HEK293 (cell line): ENCODE measurements around the gene SF1.

ENCODE experiments used
- CTCF ChIA-PET: fragments of 350-600 bp; formaldehyde crosslinking; extraction: SDS; loops from one replicate; lab custom pipeline; 2021; ENCODE audit warnings: antibody characterized with exemption; lab: Yijun Ruan, JAX
- POLR2A ChIA-PET: fragments of 300-600 bp; formaldehyde crosslinking; extraction: SDS; loops from one replicate; lab custom pipeline; 2020; ENCODE audit warnings: antibody characterized with exemption, inconsistent platforms; lab: Yijun Ruan, JAX
- H3K27ac ChIP-seq: fragments of 200-500 bp; sonication (Bioruptor generic); 2 replicates; pipeline ENCODE4 v1.5.1; 2014; ENCODE audit warnings: low read depth, low read length, control low read depth, inconsistent platforms; ENCODE audit errors: extremely low read depth
- H3K36me3 ChIP-seq, 2 experiments: fragments of 200-500 bp in 1 of 2; sonication (Bioruptor generic) in 1 of 2; 1 replicate in 1 of 2; 2 replicates in 1 of 2; pipeline ENCODE4 v1.5.1; 2014 to 2017; ENCODE audit warnings: inconsistent platforms in 2 of 2, low read length in 2 of 2; ENCODE audit not compliant: control insufficient read depth in 2 of 2, insufficient read depth in 1 of 2
- H3K4me1 ChIP-seq: fragments of 200-500 bp; sonication (Bioruptor generic); 2 replicates; pipeline ENCODE4 v1.5.1; 2014; ENCODE audit warnings: mild to moderate bottlenecking, low read length, inconsistent platforms; ENCODE audit not compliant: control insufficient read depth, insufficient read depth
- H3K4me3 ChIP-seq: 2 replicates; pipeline ENCODE4 v1.5.1; 2011; ENCODE audit warnings: low read depth, mild to moderate bottlenecking, control low read depth, low read length, moderate library complexity
- H3K9me3 ChIP-seq: fragments of 200-500 bp; sonication (Bioruptor generic); 2 replicates; pipeline ENCODE4 v1.5.1; 2014; ENCODE audit warnings: low read depth, low read length, inconsistent platforms; ENCODE audit not compliant: control insufficient read depth, insufficient read depth
- GFI1B ChIP-seq: fragments of 450-650 bp; formaldehyde crosslinking; IDR thresholded peaks from 2 replicates; pipeline ENCODE4 v1.5.1; 2016; ENCODE audit warnings: missing biosample characterization, missing genetic modification characterization
- GLI2 ChIP-seq: fragments of 450-650 bp; formaldehyde crosslinking; IDR thresholded peaks from 2 replicates; pipeline ENCODE4; 2017; ENCODE audit warnings: missing biosample characterization, missing genetic modification characterization, low read depth, borderline replicate concordance
- HOXA7 ChIP-seq: sonication (generic); formaldehyde crosslinking; IDR thresholded peaks from 2 replicates; pipeline ENCODE4 v1.8.1; 2022; ENCODE audit warnings: missing genetic modification reagents, borderline replicate concordance
- PRDM2 ChIP-seq: fragments of 450-650 bp; formaldehyde crosslinking; IDR thresholded peaks from 2 replicates; pipeline ENCODE4 v1.5.1; 2016; ENCODE audit warnings: missing biosample characterization, missing genetic modification characterization, borderline replicate concordance
- PRDM6 ChIP-seq: fragments of 450-650 bp; formaldehyde crosslinking; IDR thresholded peaks from 2 replicates; pipeline ENCODE4 v1.5.1; 2017; ENCODE audit warnings: missing biosample characterization, missing genetic modification characterization
- REPIN1 ChIP-seq: fragments of 450-650 bp; formaldehyde crosslinking; IDR thresholded peaks from 2 replicates; pipeline ENCODE4 v1.5.1; 2017; ENCODE audit warnings: missing biosample characterization, missing genetic modification characterization, low read depth
- REST ChIP-seq: fragments of 450-650 bp; formaldehyde crosslinking; IDR thresholded peaks from 2 replicates; pipeline ENCODE4 v1.5.1; 2016; ENCODE audit warnings: missing biosample characterization, missing genetic modification characterization
- YY2 ChIP-seq: fragments of 450-650 bp; formaldehyde crosslinking; IDR thresholded peaks from 2 replicates; pipeline ENCODE4 v1.5.1; 2016; ENCODE audit warnings: missing biosample characterization, missing genetic modification characterization
- ZBTB1 ChIP-seq: fragments of 450-650 bp; formaldehyde crosslinking; IDR thresholded peaks from 2 replicates; pipeline ENCODE4 v1.5.1; 2016; ENCODE audit warnings: missing biosample characterization, missing genetic modification characterization
- ZNF114 ChIP-seq: fragments of 450-650 bp; formaldehyde crosslinking; IDR thresholded peaks from 2 replicates; pipeline ENCODE4 v1.5.0; 2017; ENCODE audit warnings: missing biosample characterization, missing genetic modification characterization
- ZNF174 ChIP-seq: fragments of 450-650 bp; formaldehyde crosslinking; IDR thresholded peaks from 2 replicates; pipeline ENCODE4 v1.5.0; 2017; ENCODE audit warnings: missing biosample characterization, mild to moderate bottlenecking, missing genetic modification characterization
- ZNF302 ChIP-seq: fragments of 450-650 bp; formaldehyde crosslinking; IDR thresholded peaks from 2 replicates; pipeline ENCODE4 v1.5.1; 2016; ENCODE audit warnings: missing biosample characterization, missing genetic modification characterization, low read depth
- ZNF416 ChIP-seq: fragments of 450-650 bp; formaldehyde crosslinking; IDR thresholded peaks from 2 replicates; pipeline ENCODE4 v1.5.1; 2016; ENCODE audit warnings: missing biosample characterization, missing genetic modification characterization
- ZNF521 ChIP-seq: fragments of 450-650 bp; formaldehyde crosslinking; IDR thresholded peaks from 2 replicates; pipeline ENCODE4 v1.5.1; 2017; ENCODE audit warnings: missing biosample characterization, mild to moderate bottlenecking, missing genetic modification characterization
- ZNF549 ChIP-seq: fragments of 450-650 bp; IDR thresholded peaks from 2 replicates; pipeline ENCODE4 v1.5.1; 2018; ENCODE audit warnings: missing biosample characterization, missing genetic modification characterization, mild to moderate bottlenecking, inconsistent platforms, moderate library complexity
- ZNF610 ChIP-seq: fragments of 450-650 bp; formaldehyde crosslinking; IDR thresholded peaks from 2 replicates; pipeline ENCODE4 v1.5.1; 2016; ENCODE audit warnings: missing biosample characterization, missing genetic modification characterization, borderline replicate concordance
- ZNF629 ChIP-seq: fragments of 450-650 bp; formaldehyde crosslinking; IDR thresholded peaks from 2 replicates; pipeline ENCODE4 v1.5.1; 2017; ENCODE audit warnings: missing biosample characterization, missing genetic modification characterization
- ZNF664 ChIP-seq: fragments of 450-650 bp; formaldehyde crosslinking; IDR thresholded peaks from 2 replicates; pipeline ENCODE4 v1.5.1; 2016; ENCODE audit warnings: missing biosample characterization, missing genetic modification characterization
- ZXDB ChIP-seq: fragments of 450-650 bp; formaldehyde crosslinking; IDR thresholded peaks from 2 replicates; pipeline ENCODE4 v1.5.1; 2016; ENCODE audit warnings: missing biosample characterization, missing genetic modification characterization
- TF ChIP-seq, protein P1 (sequence below): fragments of 450-650 bp; formaldehyde crosslinking; IDR thresholded peaks from 2 replicates; pipeline ENCODE4 v1.5.1; 2016; ENCODE audit warnings: missing biosample characterization, missing genetic modification characterization

SF1 gene

DNA sequence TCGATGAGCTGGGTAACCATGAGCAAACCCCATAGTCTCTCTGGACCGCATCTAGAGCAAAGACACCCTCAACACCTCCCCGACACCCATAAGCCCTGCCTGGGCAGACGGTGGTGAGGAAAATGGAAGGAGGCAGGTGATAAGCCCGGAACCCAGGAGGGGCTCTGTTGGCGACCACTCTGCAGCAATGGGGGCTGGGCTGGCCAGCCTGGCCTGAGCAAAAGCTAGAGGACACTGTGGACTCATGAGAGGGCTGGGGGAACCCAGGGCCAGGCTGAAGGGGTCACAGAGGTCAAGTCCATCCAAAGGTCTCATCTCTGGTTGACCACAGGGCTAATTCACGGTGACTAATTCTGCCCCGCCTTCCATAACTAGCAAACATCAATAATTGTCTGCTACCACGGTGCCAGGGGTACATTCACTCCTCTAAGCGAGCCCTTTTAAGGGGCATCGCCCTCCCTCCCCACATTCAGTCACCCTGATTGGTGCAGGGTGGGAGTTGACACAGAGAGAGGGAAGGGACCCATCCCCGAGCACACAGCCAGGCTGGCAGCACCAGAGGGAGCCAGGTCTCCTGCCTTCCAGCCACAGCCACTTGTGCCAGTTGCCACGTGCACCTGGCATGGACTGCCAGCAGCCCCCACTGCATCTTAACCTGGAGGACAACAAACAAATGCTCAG is 22.5 kb downstream of the SF1 start:
- CTCF ChIA-PET, result interaction anchor here (1.7 kb wide), 1 partner anchor 12 kb away, joined by 7 read pairs; no protein-coding TSS in a partner anchor
- Histone ChIP-seq H3K27ac (no peak overlapping the region), H3K36me3 (peaks cover 0 to 5% of the 10 kb centered on the region in 2 experiments; a peak in 1 of 3 replicates), H3K4me1 (no peaks in the 10 kb centered on the region), H3K4me3 (no peak overlapping the region), H3K9me3 (no peaks in the 10 kb centered on the region)
- POLR2A ChIA-PET, result no interaction called here
- TF ChIP-seq HOXA7 (CRISPR knock-in tag), result no peak
- no peak for TF ChIP-seq PRDM2
- TF ChIP-seq ZNF521 (tag by site-specific recombination), result no peak
- TF ChIP-seq GFI1B, result no peak
- TF ChIP-seq, protein P1, sequence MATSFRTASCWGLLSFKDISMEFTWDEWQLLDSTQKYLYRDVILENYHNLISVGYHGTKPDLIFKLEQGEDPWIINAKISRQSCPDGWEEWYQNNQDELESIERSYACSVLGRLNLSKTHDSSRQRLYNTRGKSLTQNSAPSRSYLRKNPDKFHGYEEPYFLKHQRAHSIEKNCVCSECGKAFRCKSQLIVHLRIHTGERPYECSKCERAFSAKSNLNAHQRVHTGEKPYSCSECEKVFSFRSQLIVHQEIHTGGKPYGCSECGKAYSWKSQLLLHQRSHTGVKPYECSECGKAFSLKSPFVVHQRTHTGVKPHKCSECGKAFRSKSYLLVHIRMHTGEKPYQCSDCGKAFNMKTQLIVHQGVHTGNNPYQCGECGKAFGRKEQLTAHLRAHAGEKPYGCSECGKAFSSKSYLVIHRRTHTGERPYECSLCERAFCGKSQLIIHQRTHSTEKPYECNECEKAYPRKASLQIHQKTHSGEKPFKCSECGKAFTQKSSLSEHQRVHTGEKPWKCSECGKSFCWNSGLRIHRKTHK (tag by site-specific recombination), result no peak
- TF ChIP-seq ZNF629 (tag by site-specific recombination), result no peak

- no peak overlapping the region for H3K27ac ChIP-seq
- CTCF ChIA-PET, result no interaction called here
- H3K4me3 ChIP-seq, result no peak overlapping the region
- peaks cover 0 to 3% of the 10 kb centered on the region in 2 experiments; a peak in 1 of 3 replicates for H3K36me3 ChIP-seq
- POLR2A ChIA-PET, result no interaction called here
- no peaks in the 10 kb centered on the region for H3K4me1 ChIP-seq
- no peaks in the 10 kb centered on the region for H3K9me3 ChIP-seq
- TF ChIP-seq ZNF664 (tag by site-specific recombination) (no peak), REST (tag by site-specific recombination) (no peak), ZNF521 (tag by site-specific recombination) (no peak), ZXDB (tag by site-specific recombination) (no peak), ZNF610 (tag by site-specific recombination) (no peak), PRDM6 (tag by site-specific recombination) (no peak), ZBTB1 (tag by site-specific recombination) (no peak), ZNF416 (no peak), YY2 (tag by site-specific recombination) (no peak), REPIN1 (tag by site-specific recombination) (no peak), ZNF174 (tag by site-specific recombination) (no peak), ZNF114 (tag by site-specific recombination) (no peak), ZNF549 (tag by site-specific recombination) (no peak), ZNF302 (tag by site-specific recombination) (no peak), GLI2 (no peak)
Observed at GRCh38 chr11:64754919-64755662, 23.3 kb downstream of the SF1 start.
